ENCODE results near the gene GINS2. TPM values are rescaled to one million over a fixed set of nuclear protein-coding genes. Genes with fewer than 3 reads are reported as not detected.

Gene GINS2
- total RNA-seq, 1 experiment from 2014 or later, result 3.1 TPM

- no peak for DNase-seq (ENCODE audit: extremely low read depth, low read depth)
Measured at GRCh38 chr16:85690469-85691064, 1.8 kb upstream of the GINS2 start.

GRCh38 chr16:85689950-85690320, 1.2 kb upstream of the GINS2 start:
- DNase-seq (ENCODE audit: extremely low read depth, low read depth), result no peak

GRCh38 chr16:85689285-85689949, 663 bp upstream of the GINS2 start:
- DNase-seq (ENCODE audit: extremely low read depth, low read depth), result no peak

- DNase-seq (ENCODE audit: extremely low read depth, low read depth), result no peak
Measured at GRCh38 chr16:85687651-85688471, 893 bp downstream of the GINS2 start.

GRCh38 chr16:85686912-85687591, 1.7 kb downstream of the GINS2 start:
- DNase-seq (ENCODE audit: extremely low read depth, low read depth), result no peak

GRCh38 chr16:85685251-85685650, 3.5 kb downstream of the GINS2 start:
- no peak for DNase-seq (ENCODE audit: extremely low read depth, low read depth)

GRCh38 chr16:85683363-85683762, 5.4 kb downstream of the GINS2 start:
- DNase-seq (ENCODE audit: extremely low read depth, low read depth), result no peak

- DNase-seq (ENCODE audit: extremely low read depth, low read depth), result no peak
Measured at GRCh38 chr16:85682516-85682915, 6.2 kb downstream of the GINS2 start.

GRCh38 chr16:85681255-85681654, 7.5 kb downstream of the GINS2 start:
- DNase-seq (ENCODE audit: extremely low read depth, low read depth), result no peak

- DNase-seq (ENCODE audit: extremely low read depth, low read depth), result no peak
Measured at GRCh38 chr16:85680352-85680944, 8.3 kb downstream of the GINS2 start.

GRCh38 chr16:85679870-85680269, 8.9 kb downstream of the GINS2 start:
- DNase-seq (ENCODE audit: extremely low read depth, low read depth), result no peak

- no peak for DNase-seq (ENCODE audit: extremely low read depth, low read depth)
Measured at GRCh38 chr16:85678821-85679220, 9.9 kb downstream of the GINS2 start.

- no peak for DNase-seq (ENCODE audit: extremely low read depth, low read depth)
Measured at GRCh38 chr16:85678016-85678415, 10.7 kb downstream of the GINS2 start.

- no peak for DNase-seq (ENCODE audit: extremely low read depth, low read depth)
Measured at GRCh38 chr16:85677383-85677967, 11.3 kb downstream of the GINS2 start.

GRCh38 chr16:85676466-85676865, 12.3 kb downstream of the GINS2 start:
- DNase-seq (ENCODE audit: extremely low read depth, low read depth), result no peak

- peak; percentile 8 for DNase-seq (ENCODE audit: extremely low read depth, low read depth)
Measured at GRCh38 chr16:85675251-85675874, 13.4 kb downstream of the GINS2 start.

- no peak for DNase-seq (ENCODE audit: extremely low read depth, low read depth)
Measured at GRCh38 chr16:85674828-85675227, 13.9 kb downstream of the GINS2 start.

GRCh38 chr16:85674418-85674755, 14.4 kb downstream of the GINS2 start:
- no peak for DNase-seq (ENCODE audit: extremely low read depth, low read depth)

GRCh38 chr16:85673529-85674417, 15.0 kb downstream of the GINS2 start:
- no peak for DNase-seq (ENCODE audit: extremely low read depth, low read depth)
